Keratinocyte (primary cell): ENCODE data around the gene RASSF9. TPM values are rescaled to one million over a fixed set of nuclear protein-coding genes. Genes with fewer than 3 reads are reported as not detected.

Experiments
- DNase-seq: peaks from one replicate; pipeline ENCODE4 v3.0.0-alpha.2; 2011; ENCODE audit warnings: low read depth, missing footprints, low spot score
- FAIRE-seq: peaks from 2 replicates; lab custom pipeline; 2011; peaks lifted over from hg19 to GRCh38; lab: Jason Lieb, UNC
- H2AFZ ChIP-seq: 2 replicates; pipeline ENCODE4 v1.6.0; 2012; ENCODE audit warnings: low read length, control low read depth, inconsistent platforms; ENCODE audit not compliant: control insufficient read depth
- H3K27ac ChIP-seq: 2 replicates; pipeline ENCODE4 v1.5.1; 2011; ENCODE audit warnings: low read length; ENCODE audit not compliant: control insufficient read depth, insufficient read depth
- H3K27me3 ChIP-seq: 3 replicates; pipeline ENCODE4 v1.6.0; 2011; ENCODE audit warnings: low read length; ENCODE audit not compliant: control insufficient read depth, insufficient read depth; ENCODE audit errors: extremely low read depth
- H3K36me3 ChIP-seq, 2 experiments: 2 replicates in 1 of 2; 3 replicates in 1 of 2; pipeline ENCODE4 v1.5.1; 2011; ENCODE audit warnings: low read length in 2 of 2, mild to moderate bottlenecking in 1 of 2; ENCODE audit not compliant: control insufficient read depth in 2 of 2, insufficient read depth in 2 of 2; ENCODE audit errors: extremely low read depth in 1 of 2
- H3K4me1 ChIP-seq: 3 replicates; pipeline ENCODE4 v1.5.1; 2011; ENCODE audit warnings: low read length; ENCODE audit not compliant: control insufficient read depth, insufficient read depth; ENCODE audit errors: extremely low read depth
- H3K4me2 ChIP-seq: 3 replicates; pipeline ENCODE4 v1.6.0; 2011; ENCODE audit warnings: low read depth, low read length; ENCODE audit not compliant: control insufficient read depth, insufficient read depth; ENCODE audit errors: extremely low read depth
- H3K4me3 ChIP-seq, 3 experiments: fragments of 200-600 bp in 1 of 3; sonication (generic) in 1 of 3; 2 replicates in 2 of 3; 3 replicates in 1 of 3; pipeline ENCODE4 v1.5.1; 2011 to 2016; ENCODE audit warnings: low read length in 3 of 3, mild to moderate bottlenecking in 3 of 3, control low read depth in 2 of 3, inconsistent platforms in 1 of 3, low read depth in 1 of 3, mixed read lengths in 1 of 3, mixed run types in 1 of 3, moderate library complexity in 1 of 3; ENCODE audit not compliant: control insufficient read depth in 2 of 3, insufficient read depth in 2 of 3; ENCODE audit errors: extremely low read depth in 1 of 3
- H3K79me2 ChIP-seq: 2 replicates; pipeline ENCODE4 v1.6.0; 2012; ENCODE audit warnings: low read length; ENCODE audit not compliant: control insufficient read depth, insufficient read depth
- H3K9ac ChIP-seq: 3 replicates; pipeline ENCODE4 v1.6.0; 2011; ENCODE audit warnings: low read length; ENCODE audit not compliant: control insufficient read depth, insufficient read depth; ENCODE audit errors: extremely low read depth
- H3K9me1 ChIP-seq: 3 replicates; pipeline ENCODE4 v1.6.0; 2011; ENCODE audit warnings: low read length; ENCODE audit not compliant: control insufficient read depth, insufficient read depth; ENCODE audit errors: extremely low read depth
- H3K9me3 ChIP-seq: 2 replicates; pipeline ENCODE4 v1.5.1; 2012; ENCODE audit warnings: low read depth, low read length; ENCODE audit not compliant: control insufficient read depth
- H4K20me1 ChIP-seq: 3 replicates; pipeline ENCODE4 v1.6.0; 2011; ENCODE audit warnings: low read length; ENCODE audit not compliant: control insufficient read depth, insufficient read depth; ENCODE audit errors: extremely low read depth
- CTCF ChIP-seq, 3 experiments: IDR thresholded peaks in 1 of 3; conservative IDR thresholded peaks in 1 of 3; optimal IDR thresholded peaks in 1 of 3; 2 replicates in 2 of 3; 3 replicates in 1 of 3; pipeline versions ENCODE3 to v1.5.1; 2011; ENCODE audit warnings: low read length in 3 of 3, mild to moderate bottlenecking in 3 of 3, moderate library complexity in 2 of 3, control low read depth in 1 of 3, inconsistent platforms in 1 of 3; ENCODE audit not compliant: insufficient read depth in 2 of 3; ENCODE audit errors: extremely low read depth in 1 of 3
- EZH2 ChIP-seq: IDR thresholded peaks from one replicate; pipeline ENCODE4 v1.6.1; 2012; ENCODE audit warnings: inconsistent platforms, mild to moderate bottlenecking, low read length, moderate library complexity
- dilution Hi-C: fragments of 300-500 bp; cut with MboI; formaldehyde crosslinking; loops from one replicate; pipeline ENCODE4 v1.7.0; 2020; ENCODE audit warnings: low sequenced_read_pairs; ENCODE audit not compliant: extremely low pct_ligation_motif_present
- polyA plus RNA-seq, 5 experiments: library from polyadenylated mRNA; depleted of rRNA in 3 of 5; stranded (reverse) in 3 of 5; stranded (forward) in 1 of 5; unstranded in 1 of 5; fragments of >200 nt; gene quantifications; 1 replicate in 1 of 5; 2 replicates in 3 of 5; 3 replicates in 1 of 5; pipeline versions ENCODE4 v1.2.1 to v1.2.3, GENCODE V29; 2011 to 2012; ENCODE audit warnings: missing spikeins in 2 of 5, low read depth in 1 of 5, low replicate concordance in 1 of 5

The RASSF9 gene
- polyA plus RNA-seq, 1 donor (not counting 4 experiments of a cell fraction or from before 2014, with no cell fraction given): 4.2 TPM

- Histone ChIP-seq H2AFZ (no peak overlapping the region), H3K36me3 (peaks cover 2% of the 10 kb centered on the region in 2 experiments), H3K4me2 (no peak overlapping the region), H3K9me3 (no peaks in the 10 kb centered on the region), H3K27ac (no peak overlapping the region), H4K20me1 (no peaks in the 10 kb centered on the region), H3K9me1 (no peaks in the 10 kb centered on the region), H3K79me2 (no peaks in the 10 kb centered on the region), H3K9ac (no peak overlapping the region), H3K4me1 (peaks cover 24% of the 10 kb centered on the region), H3K27me3 (no peaks in the 10 kb centered on the region), H3K4me3 (no peak overlapping the region)
- TF ChIP-seq EZH2 (no peak), CTCF (optimal IDR thresholded peaks at IDR 0.05 in 1 of 3, IDR thresholded peaks at IDR 0.05 in 1 of 3, conservative IDR thresholded peaks at IDR 0.05 in 1 of 3; ENCODE audit: extremely low read depth in 1 of 3, insufficient read depth in 2 of 3, low read length in 3 of 3) (no peak)
- FAIRE-seq: no peak
- dilution Hi-C loops: no loop called here
- no peak for DNase-seq
Measured at GRCh38 chr12:85805654-85806053, 30.6 kb downstream of the RASSF9 start.

- H3K9me1 ChIP-seq: no peaks in the 10 kb centered on the region
- H3K4me1 ChIP-seq: peaks cover 24% of the 10 kb centered on the region
- H3K79me2 ChIP-seq: no peaks in the 10 kb centered on the region
- peaks cover 2% of the 10 kb centered on the region in 2 experiments for H3K36me3 ChIP-seq
- H3K27ac ChIP-seq: peak overlapping the region; percentile 74
- no peaks in the 10 kb centered on the region for H3K9me3 ChIP-seq
- H3K4me3 ChIP-seq: no peak overlapping the region
- H3K9ac ChIP-seq: no peak overlapping the region
- peak overlapping the region; percentile 69 for H2AFZ ChIP-seq
- TF ChIP-seq CTCF (optimal IDR thresholded peaks at IDR 0.05 in 1 of 3, IDR thresholded peaks at IDR 0.05 in 1 of 3, conservative IDR thresholded peaks at IDR 0.05 in 1 of 3; ENCODE audit: extremely low read depth in 1 of 3, insufficient read depth in 2 of 3, low read length in 3 of 3) (no peak), EZH2 (no peak)
- dilution Hi-C loops: no loop called here
- DNase-seq: no peak
- FAIRE-seq: peak; percentile 69
- H4K20me1 ChIP-seq: no peaks in the 10 kb centered on the region
- peak overlapping the region; percentile 23 for H3K4me2 ChIP-seq
- H3K27me3 ChIP-seq: no peaks in the 10 kb centered on the region
Measured at GRCh38 chr12:85804663-85805062, 31.5 kb downstream of the RASSF9 start.
